HG03095 (cell line): ENCODE results near the gene EDN3.

Experiments used
- ATAC-seq: cut with Tn5 transposase; IDR thresholded peaks from one replicate; pipeline ENCODE4 v1.9.1; 2021; ENCODE audit warnings: moderate library complexity; ENCODE audit not compliant: unreplicated experiment

The EDN3 gene, protein sequence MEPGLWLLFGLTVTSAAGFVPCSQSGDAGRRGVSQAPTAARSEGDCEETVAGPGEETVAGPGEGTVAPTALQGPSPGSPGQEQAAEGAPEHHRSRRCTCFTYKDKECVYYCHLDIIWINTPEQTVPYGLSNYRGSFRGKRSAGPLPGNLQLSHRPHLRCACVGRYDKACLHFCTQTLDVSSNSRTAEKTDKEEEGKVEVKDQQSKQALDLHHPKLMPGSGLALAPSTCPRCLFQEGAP

DNA sequence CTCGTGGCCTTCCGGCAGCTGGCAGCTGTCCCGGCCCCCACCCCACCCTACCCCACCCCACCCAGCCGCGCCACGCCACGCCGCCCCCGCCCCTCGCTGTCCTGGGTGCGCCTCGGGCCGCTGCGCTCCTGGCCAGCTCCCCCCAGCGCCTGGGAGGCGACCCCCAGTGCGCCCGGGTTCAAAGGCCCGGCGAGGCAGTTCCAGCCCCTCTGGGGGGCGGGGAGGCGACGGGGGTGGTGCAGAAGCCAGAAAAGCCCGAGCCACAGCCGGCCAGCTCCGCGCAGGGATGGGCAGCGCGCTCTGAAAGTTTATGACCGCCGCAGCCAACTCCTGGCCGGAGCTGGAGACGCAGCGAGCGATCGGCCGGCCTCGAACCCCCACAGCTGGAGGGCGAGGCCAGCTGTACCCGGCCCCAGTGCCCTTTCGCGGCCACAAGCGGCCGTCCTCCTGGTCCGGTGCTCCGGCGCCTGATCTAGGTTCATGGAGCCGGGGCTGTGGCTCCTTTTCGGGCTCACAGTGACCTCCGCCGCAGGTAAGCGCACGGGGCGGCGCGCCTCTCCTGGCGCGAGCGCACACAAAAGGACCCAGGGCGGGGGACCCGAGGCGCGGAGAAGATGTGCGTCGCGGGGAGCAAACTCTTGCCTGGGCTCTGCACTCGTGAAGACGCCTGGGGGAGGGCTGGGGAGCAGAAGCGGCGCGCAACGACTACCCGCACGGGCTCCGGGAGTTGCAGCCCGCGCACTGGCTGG is at the start of gene EDN3:
TSS of gene EDN3 (plus strand) at position 279 of the 749 bp plus-strand sequence. CDS start at position 481, 202 bp downstream.
- no peak for ATAC-seq

DNA sequence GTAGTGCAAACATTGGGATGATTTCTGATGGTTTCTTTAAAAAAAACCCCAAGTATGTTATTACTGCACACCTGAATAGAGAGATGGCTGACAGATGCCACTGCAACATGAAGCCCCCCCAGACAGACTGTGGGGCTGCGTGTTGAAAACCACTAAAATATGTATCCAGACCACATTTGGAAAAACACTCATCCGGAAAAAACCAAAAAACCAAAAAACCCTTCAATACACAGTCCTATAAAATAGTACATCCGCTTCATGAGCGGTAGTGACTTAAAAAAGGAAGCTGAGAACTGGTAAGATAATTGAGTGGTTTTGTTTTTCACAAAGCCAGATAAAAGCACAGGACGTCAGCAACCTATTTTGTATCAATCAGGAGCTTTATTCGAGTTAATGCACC is 47.1 kb upstream of the EDN3 start:
- no peak for ATAC-seq

DNA sequence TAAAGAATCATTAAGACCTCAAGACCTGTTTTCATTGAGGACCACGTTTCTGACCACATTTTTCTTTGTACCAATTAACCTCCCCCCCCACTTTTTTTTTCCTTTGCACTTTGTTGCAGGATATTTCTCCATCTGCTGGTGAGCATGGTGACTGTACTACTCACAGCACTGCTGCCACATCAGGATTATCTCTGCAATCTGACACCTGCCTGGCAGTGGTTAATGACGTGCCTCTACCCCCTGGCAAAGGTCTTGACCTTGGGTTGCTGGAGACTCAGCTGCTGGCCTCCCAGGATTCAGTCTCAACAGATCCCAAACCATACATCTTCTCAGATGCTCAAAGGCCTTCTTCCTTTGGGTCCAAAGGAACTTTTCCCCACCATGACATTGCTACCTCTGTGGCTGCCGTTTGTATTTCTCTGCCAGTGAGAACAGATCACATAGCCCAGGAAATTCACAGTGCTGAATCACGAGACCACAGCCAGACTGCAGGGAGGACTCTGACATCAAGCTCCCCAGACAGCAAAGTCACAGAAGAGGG is 46.6 kb upstream of the EDN3 start:
- no peak for ATAC-seq

DNA sequence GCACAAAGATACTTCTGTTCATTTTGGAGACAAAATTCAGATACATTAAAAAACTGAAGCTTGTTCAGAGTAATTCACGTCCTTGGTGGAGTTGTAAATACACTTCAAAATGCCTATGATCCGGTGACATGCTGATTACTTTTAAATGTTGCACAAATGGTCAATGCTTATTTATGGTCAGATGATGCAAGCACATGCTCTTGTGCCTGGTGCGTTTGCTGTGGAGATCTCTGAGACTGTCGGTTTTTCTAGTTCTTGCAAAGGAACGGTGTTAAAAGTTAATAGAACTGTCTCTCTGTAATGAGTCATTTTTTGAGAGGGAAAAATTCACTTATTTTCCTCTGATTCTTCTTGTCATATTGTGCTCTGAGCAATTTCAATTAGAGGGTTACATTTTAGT is 45.2 kb upstream of the EDN3 start:
- ATAC-seq: no peak

DNA sequence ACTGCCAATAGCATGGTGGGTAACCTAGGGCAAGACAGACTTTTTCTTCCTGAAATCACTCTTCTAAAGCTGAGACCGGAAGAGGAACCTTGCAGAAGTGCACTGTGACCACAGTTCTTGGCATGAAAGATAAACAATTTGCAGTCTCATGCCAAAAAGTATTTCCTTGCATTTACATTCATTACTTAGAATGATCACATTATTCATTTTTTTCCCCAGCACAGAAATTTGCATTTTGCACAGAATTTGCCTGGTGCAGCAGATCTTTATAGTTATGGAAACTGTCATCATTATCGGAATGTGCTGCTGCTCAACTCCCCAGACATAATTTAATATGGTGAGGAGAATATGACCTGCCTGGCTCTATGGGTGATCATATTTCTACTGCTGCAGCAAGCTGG is 42.2 kb upstream of the EDN3 start:
- no peak for ATAC-seq

DNA sequence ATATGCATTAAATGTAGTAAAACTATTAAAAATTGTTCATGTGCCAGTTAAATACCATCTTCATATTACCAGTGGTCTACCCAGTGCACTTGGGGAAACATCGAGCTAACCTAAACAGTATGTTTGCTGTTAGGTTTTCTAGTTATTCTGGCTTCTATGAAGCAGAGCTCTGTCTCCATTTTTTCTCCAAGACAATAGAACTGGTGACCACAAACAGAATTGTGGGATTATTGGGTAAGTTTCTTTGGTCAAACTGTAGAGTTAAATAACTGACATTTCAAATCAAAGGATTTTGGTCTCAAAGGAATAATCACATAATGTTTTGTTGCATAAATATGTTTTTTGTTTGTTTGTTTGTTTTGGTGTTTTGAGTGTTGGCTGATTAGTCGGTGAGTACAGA is 40.5 kb upstream of the EDN3 start:
- no peak for ATAC-seq

DNA sequence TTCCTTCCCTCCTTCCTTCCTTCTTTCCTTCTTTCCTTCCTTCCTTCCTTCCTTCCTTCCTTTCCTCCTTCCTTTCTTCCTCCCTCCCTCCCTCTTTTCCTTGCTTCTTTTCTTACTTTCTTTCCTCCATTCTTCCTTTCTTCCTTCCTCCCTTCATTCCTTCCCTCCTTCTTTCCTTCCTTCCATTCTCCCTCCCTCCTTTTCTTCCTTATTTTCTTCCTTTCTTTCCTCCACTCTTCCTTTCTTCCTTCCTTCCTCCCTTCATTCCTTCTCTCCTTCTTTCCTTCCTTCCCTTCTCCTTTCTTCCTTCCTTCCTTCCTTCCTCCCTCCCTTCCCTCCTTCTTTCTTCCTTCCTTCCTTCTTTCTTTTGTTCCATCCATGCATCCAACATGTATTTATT is 35.1 kb upstream of the EDN3 start:
- ATAC-seq: no peak

DNA sequence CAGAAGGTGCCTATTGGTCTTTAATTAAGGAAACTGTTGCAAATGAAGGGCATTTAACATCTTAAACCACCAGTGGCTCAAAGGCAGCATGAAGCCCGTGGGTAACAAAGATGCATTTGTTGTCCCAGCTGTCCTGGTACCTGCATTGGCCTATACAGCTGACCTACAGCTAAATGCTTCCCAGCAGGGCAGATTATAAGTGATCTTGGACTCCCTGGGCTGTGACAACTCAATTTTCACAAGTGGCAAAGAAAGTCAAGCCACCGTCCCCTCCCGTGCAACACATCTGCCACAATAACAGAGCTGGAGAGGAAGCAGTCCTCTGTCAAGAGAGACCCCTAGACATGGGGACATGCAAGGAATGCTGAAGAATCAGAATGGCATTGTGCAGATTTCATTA is 31.5 kb upstream of the EDN3 start:
- no peak for ATAC-seq

DNA sequence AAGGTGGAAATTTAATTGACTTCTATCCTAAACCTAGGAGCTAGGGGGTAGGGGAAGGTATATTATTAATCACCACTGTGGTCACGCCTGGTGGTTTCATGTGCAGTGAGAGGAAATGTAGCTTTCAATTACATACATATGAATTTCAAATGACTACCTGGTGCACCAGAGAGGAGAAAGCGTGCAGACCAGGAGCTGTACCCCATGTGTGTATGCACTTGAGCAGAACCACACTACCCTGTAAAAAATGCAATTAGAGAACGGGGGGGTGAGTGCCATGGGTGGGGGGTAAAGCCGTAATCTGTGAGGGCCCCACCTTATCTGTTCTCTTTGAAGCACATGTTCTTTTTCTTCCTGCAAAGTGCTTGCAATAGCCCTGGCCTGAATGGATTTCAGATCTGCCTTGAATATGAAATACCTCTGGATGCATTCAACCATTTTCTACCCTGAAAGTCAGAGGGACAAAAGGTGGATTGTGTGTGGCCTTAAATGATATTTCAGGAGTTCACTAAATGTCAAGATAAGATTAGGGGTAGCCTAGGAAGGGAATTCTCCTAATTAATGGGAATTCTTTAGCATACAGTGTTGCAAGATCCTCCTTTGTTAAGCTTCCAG is 30.9 kb upstream of the EDN3 start:
- ATAC-seq: no peak

DNA sequence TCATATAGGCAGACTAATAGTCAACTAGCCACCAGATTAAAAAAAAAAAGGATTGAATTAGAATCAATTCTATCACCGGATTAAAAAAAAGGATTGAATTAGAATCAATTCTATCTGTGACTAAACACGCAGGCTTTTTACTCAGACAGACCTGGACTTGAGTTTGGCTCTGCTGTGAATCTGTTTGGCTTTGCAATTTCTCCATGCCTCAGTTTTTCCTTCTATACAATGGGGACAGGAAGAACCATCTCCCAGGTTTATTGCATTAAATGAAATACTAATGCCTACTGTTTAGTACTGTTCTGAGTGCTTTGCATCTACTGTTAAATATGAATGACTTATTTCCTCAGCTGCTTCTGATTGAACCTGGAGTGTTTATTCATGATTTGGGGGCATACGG is 30.0 kb upstream of the EDN3 start:
- no peak for ATAC-seq

DNA sequence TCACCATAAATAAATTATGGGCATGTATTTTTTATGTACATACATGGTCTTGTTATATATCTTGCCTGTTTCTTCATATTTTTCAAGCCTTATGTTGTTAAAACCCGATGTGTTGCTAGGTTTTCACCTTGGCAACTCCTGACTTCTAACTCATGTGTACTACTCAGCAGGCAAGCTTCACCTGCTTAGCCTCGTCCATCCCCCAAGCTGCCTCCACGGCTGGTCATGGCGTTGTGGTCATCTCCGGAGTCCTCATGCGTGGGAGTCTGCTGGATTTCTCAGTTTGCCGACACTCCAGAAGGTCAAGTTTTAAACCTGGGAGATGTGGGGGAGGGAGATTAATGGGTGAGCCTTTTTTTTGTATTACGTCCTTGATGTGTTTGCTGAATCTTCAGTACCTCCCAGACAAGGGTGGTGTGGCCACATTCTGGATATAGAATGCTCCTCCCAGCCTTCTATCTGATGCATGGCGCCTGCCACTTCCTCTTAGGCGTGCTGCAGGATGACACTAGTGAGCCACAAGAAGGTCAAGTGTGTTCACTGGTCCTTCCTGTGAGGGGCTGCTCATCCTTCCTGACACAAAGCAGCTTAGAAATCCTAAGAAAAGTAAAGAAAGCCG is 26.6 kb upstream of the EDN3 start:
- ATAC-seq: no peak

DNA sequence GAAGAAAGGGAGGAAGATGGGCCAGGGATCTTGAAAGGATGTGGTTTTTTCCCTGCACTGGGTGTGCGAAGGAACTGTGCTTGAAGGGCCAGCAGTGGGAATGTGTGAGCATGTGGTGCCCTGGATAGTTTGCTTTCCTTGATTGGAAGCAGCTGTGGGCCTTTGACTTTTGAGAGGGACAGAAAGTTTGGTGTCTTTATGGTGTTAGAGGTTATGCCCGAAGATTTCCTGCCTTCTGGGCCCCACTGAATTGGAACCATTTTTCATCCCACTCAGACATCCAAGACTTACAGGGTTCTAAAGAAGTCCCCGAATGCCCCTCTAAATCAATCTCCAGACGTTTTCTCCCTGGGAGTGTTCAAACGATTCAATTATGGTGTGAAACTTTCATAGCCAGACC is 23.5 kb upstream of the EDN3 start:
- ATAC-seq: no peak

DNA sequence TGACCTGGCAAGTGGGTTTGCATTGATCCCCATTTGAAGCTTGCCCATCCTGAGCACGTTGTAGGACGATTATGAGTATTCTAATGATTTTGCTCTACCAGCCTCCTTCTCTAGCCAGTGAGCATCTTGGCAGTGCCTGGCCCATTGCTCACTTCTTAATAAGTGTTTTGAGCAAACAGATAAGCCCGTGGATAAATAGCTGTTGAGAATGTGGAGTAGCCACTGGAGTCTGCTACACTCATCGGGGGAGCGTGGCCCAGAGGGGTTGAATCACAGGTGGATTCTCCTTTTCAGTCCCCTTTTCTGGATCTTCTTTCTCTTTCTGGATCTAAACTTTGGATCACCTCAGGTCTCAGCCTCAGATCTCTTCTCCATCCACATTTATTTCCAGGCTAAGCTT is 15.9 kb upstream of the EDN3 start:
- ATAC-seq: no peak

DNA sequence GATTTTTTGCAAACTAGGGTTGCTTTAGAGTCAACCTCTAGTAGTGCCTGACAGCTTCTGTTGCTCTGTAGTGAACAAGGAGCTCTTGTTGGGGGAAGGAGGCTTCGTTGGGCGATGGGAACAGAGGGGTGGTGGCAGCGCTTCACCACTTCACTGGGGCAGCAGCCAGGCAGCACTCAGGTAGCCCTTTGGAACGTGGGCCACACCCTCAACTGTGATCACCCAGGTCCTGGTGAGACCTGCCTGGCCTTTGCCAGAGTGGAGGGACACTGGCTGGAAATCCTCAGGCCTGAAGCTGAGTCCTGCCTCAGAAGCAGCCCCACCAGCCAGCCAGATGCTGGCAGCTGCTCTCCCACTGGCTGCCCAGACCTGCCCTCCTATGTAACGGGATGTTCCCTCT is 10.4 kb upstream of the EDN3 start:
- no peak for ATAC-seq

DNA sequence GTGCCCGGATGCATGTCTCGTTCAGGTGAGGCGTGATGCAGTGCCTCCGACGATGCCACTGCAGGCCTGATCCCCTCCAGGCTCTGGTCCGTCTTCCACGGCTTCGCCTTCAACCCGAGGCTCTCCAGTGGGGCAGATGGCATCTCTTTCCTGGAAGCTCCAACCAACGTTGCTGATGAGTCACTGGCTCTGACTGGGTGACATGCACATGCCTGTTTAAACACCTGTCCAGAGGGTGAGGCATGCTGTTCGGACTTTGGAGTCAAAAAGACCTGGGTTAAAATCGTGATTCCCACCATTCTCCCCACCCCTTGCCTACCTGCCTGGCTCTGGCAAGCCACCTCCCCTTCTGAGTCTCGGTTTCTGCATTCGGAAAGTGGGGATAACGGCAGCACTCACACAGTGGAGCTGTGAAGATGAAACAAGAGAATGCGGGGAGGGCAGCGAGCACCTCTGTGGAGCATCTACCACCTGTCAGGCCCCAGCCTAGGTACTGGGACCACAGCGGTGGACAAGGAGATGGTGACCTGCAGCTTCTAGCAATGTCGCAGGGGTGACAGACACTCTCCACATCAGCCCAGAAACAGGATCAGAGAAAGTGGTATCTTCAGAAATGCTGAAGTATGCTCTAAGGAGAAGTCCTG is 8.5 kb upstream of the EDN3 start:
- ATAC-seq: no peak

DNA sequence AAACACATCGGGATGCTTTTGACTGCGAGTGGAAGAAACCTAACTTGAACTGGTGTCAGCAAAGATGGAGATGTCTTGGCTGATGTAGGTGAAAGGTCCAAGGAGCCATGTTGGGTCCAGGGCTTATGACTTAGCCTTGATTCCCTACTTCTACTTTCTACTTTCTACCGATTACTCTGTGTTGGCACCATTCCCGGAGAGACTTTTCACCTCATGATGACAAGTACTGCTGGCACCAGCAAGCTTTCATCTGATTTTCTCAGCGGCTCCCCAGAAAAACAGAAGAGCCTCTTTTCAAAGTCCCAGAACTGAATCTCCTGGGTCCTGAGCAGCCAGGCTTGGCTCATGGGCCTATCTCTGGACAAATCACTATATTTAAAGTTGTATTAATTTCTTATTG is 4.9 kb upstream of the EDN3 start:
- ATAC-seq: no peak

DNA sequence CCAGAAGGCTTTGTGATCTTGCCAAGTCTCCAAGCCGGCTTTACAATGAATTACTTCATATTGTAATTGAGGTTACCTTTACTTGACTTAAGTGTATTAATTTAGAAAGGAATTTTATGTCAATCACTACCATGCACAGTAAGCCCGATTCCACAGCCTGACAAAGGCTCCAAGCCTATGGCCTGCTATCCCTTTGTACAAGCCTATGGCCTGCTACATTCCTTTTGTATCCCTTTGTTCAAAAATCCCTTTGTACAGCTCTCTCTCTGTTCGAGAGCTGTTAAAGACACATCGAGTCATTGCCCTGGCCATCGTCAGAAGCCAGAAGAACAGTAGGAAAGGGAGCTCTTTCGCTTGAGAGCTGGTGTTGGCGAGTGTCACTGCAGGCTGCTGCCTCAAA is 2.7 kb upstream of the EDN3 start:
- no peak for ATAC-seq

DNA sequence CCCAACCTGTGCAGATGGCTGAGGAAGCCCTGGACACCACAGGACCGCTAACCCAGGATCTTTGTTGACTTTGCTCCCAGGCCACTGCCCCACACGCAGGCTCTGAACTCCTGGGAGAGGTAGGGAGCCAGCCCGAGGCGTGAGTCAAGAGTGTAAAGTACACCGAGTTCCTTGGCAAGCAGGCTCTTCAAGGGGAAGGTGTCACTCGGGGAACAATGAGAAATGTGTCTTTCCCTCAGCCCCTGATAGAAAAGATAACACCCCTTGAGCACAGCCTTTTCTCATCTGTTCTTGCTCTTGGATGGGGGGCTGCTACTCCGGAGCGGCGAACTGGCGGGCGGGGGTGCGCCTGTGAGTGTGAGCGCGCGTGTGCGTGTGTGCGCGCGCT is 472 bp upstream of the EDN3 start:
- no peak for ATAC-seq

DNA sequence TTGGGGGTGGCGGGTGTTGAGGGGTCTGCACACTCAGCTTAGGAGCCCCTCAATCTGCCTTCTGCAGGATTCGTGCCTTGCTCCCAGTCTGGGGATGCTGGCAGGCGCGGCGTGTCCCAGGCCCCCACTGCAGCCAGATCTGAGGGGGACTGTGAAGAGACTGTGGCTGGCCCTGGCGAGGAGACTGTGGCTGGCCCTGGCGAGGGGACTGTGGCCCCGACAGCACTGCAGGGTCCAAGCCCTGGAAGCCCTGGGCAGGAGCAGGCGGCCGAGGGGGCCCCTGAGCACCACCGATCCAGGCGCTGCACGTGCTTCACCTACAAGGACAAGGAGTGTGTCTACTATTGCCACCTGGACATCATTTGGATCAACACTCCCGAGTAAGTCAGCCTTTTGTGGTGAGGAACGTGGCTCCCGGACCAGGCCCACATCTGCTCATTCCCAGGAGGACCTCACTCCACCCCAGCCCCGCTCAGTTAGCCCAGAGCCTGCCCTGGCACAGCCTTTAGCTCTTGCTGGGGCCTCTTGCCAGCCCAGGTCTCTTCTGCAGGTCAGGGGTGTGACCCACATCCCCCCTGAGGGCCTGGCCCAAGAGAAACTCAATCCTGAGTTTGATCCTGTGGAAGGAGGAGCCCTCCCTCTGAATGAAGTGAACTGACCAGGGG is 1.1 kb downstream of the EDN3 start:
- no peak for ATAC-seq

DNA sequence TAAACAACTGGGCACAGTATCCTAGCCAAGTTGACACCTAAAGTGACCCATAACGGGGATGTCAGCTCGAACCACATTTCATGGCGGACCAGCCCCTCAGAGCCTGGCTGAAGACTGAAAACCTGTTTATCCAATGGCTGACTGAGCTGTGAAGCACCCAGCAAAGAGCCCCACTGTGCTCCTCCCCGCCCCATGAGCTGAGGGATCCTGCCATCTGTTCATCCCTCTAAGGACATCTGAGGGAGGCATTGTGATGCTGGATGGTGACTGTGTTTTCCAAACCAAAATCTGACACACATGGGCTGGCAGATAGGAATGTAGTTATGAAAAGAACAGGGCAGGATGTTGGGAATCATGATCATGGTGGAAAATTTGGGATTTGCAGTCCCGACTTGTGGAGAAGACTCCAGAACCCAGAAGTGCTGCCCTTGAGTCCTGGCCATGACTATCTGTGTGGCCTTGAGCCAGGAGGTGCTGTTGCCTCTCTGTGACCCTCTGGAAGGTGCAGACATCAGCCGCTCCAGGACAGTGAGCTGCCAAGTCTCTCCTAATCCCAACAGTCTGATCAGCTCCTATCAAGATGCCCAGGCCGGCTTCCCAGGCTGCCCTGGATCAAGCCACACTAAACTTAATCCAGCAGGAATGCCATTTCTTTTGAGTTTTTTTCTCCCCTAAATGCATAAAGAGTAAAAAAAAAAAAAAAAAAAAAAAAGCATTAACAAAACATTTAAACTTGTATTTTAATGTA is 5.7 kb downstream of the EDN3 start:
- no peak for ATAC-seq
